Measurements from ENCODE around the gene COMMD10. TPM values are rescaled to one million over a fixed set of nuclear protein-coding genes. Genes with fewer than 3 reads are reported as not detected.

COMMD10 gene
- total and polyA plus RNA-seq, 2 of the 4 experiments (the other 2 are of a cell fraction): 12.8 to 20.4 TPM

- Histone ChIP-seq H3K4ac (ENCODE audit: low read depth, low read length) (no peak overlapping the region), H2BK120ac (ENCODE audit: low read depth, low read length) (no peak overlapping the region), H2AFZ (replicated peaks; ENCODE audit: low read length, poor library complexity) (no peak overlapping the region), H4K8ac (ENCODE audit: low read depth in 2 of 2, low read length in 2 of 2) (no peak overlapping the region), H3K9me3 (ENCODE audit: control insufficient read depth, insufficient read depth, low read length) (no peaks in the 10 kb centered on the region), H2BK5ac (ENCODE audit: low read depth, low read length, poor library complexity, severe bottlenecking) (no peak overlapping the region), H4K91ac (ENCODE audit: insufficient read depth, low read depth, low read length) (no peak overlapping the region), H3K79me1 (ENCODE audit: low read depth in 1 of 2, low read length in 2 of 2) (peaks cover 5% of the 10 kb centered on the region in 2 experiments; a peak in 2 of 4 replicates), H3K14ac (replicated peaks; ENCODE audit: low read depth, low read length) (no peak overlapping the region), H3K18ac (ENCODE audit: low read depth, low read length) (no peak overlapping the region), H3K4me2 (ENCODE audit: low read depth, low read length) (no peak overlapping the region), H2BK15ac (ENCODE audit: low read depth, low read length) (no peak overlapping the region), H3K27ac (ENCODE audit: insufficient read depth, low read length) (no peak overlapping the region), H2AK9ac (replicated peaks; ENCODE audit: low read depth, low read length, poor library complexity) (no peak overlapping the region), H4K5ac (ENCODE audit: low read depth, low read length) (no peak overlapping the region), H4K20me1 (ENCODE audit: insufficient read depth, low read length) (no peaks in the 10 kb centered on the region), H2BK20ac (ENCODE audit: low read depth, low read length) (no peak overlapping the region), H3K9me1 (ENCODE audit: insufficient read depth, low read length) (no peaks in the 10 kb centered on the region), H2AK5ac (ENCODE audit: low read depth, low read length) (no peak overlapping the region), H3K27me3 (ENCODE audit: control insufficient read depth, insufficient read depth, low read length) (no peaks in the 10 kb centered on the region), H3K9ac (ENCODE audit: low read depth, low read length) (no peak overlapping the region), H3K36me3 (ENCODE audit: control insufficient read depth, insufficient read depth, low read length) (no peaks in the 10 kb centered on the region), H3K4me1 (ENCODE audit: control insufficient read depth, insufficient read depth, low read length) (no peaks in the 10 kb centered on the region), H3K56ac (ENCODE audit: extremely low read depth, insufficient read depth, low read length) (no peak overlapping the region), H3K4me3 (ENCODE audit: insufficient read depth, low read depth, low read length) (no peak overlapping the region), H3K23ac (ENCODE audit: low read depth, low read length) (no peak overlapping the region)
- TF ChIP-seq ELK1 (IDR thresholded peaks at IDR 0.05; ENCODE audit: borderline replicate concordance, low read depth, low read length) (no peak), FOS (IDR thresholded peaks at IDR 0.05; ENCODE audit: low read depth, low read length) (no peak), CTCF (conservative IDR thresholded peaks at IDR 0.05; ENCODE audit: low read depth, low read length) (0 out of 2 replicates have a peak, but pooled peaks have one; percentile 7), MAZ (IDR thresholded peaks at IDR 0.05; ENCODE audit: borderline replicate concordance, low read depth, low read length) (no peak), BHLHE40 (IDR thresholded peaks at IDR 0.05; ENCODE audit: low read depth, low read length) (no peak), CEBPB (IDR thresholded peaks at IDR 0.05; ENCODE audit: low read depth, low read length) (no peak), SMC3 (IDR thresholded peaks at IDR 0.05; ENCODE audit: low read depth, low read length) (no peak), CHD1 (IDR thresholded peaks at IDR 0.05; ENCODE audit: low read depth, low read length) (no peak)
- no peak for ATAC-seq (ENCODE audit: low read depth)
- CTCF ChIA-PET: interaction anchor here (0.6 kb wide), 1 partner anchor 1074 kb away, joined by 6 read pairs; no protein-coding TSS in a partner anchor
- intact Hi-C loops (cut with micrococcal nuclease) (no loop called here), dilution Hi-C loops (cut with HindIII; ENCODE audit: low sequenced_read_pairs, unreplicated experiment) (no loop called here), in situ Hi-C loops (cut with MboI; ENCODE audit: low sequenced_read_pairs) (no loop called here)
- no CpG with 5 or more reads among the region's 3 CpGs for WGBS, 2 experiments (ENCODE audit: extremely low coverage in 2 of 2, insufficient read length in 1 of 2)
- no peak for DNase-seq
- POLR2A ChIA-PET (ENCODE audit: unreplicated experiment): no interaction called here
- BruUV-seq (replicated peaks): no TSS peak
These were observed 57.7 kb downstream of the COMMD10 start for GRCh38 chr5:116142495-116142894.

Data from IMR-90 (cell line).